ENCODE measurements around the gene PIAS2. TPM values are rescaled to one million over a fixed set of nuclear protein-coding genes. Genes with fewer than 3 reads are reported as not detected.

The PIAS2 gene
- total RNA-seq, 4 donors from 2014 or later, result 18.1 to 26.9 (median 25.4) TPM

DNA sequence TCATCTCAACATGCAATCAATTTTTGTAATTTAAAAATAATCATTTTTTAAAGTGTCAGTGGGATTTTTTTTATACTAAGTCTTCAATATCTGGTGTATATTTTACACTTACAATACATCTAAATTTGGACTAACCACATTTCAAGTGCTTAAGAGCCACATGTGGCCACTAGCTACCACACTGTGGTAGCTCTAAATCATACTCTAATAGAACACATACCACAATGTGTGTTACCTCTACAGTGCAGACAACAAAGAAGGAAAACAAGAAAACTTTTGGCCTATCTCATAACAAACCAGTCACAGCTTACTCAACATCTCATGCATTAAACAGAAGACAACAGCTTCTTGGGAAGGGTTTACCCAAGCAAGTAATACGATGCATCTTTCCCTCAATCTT lies 24.5 kb downstream of the PIAS2 start:
- 90% methylated on average over 1 of the region's 1 CpG for WGBS
- intact Hi-C loops (cut with DNase I), result no loop called here
- Histone ChIP-seq H3K27me3 (no peaks in the 10 kb centered on the region), H3K4me3 (no peak overlapping the region), H3K4me1 (peaks cover 0 to 4% (median 0%) of the 10 kb centered on the region in 4 donors), H3K27ac (replicated peaks in 1 of 4) (no peak overlapping the region), H3K36me3 (peaks cover 0 to 24% (median 17%) of the 10 kb centered on the region in 4 donors), H3K9me3 (peaks cover 0 to 15% (median 12%) of the 10 kb centered on the region in 4 donors)
- TF ChIP-seq CTCF (IDR thresholded peaks at IDR 0.05), result no peak
- no peak for TF ChIP-seq POLR2A (IDR thresholded peaks at IDR 0.05; ENCODE audit: low read depth)
- TF ChIP-seq EP300 (IDR thresholded peaks at IDR 0.05), result no peak
- TF ChIP-seq POLR2AphosphoS5 (IDR thresholded peaks at IDR 0.05), result no peak
- no peak for DNase-seq (ENCODE audit: extremely low spot score)

GRCh38 chr18:46891742-46892214 lies 25.5 kb downstream of the PIAS2 start:
- Histone ChIP-seq H3K9me3 (peaks cover 0 to 16% (median 13%) of the 10 kb centered on the region in 4 donors), H3K4me3 (no peak overlapping the region), H3K27me3 (no peaks in the 10 kb centered on the region), H3K27ac (replicated peaks in 1 of 4) (no peak overlapping the region), H3K36me3 (peaks cover 0 to 24% (median 17%) of the 10 kb centered on the region in 4 donors), H3K4me1 (peaks cover 0 to 4% (median 0%) of the 10 kb centered on the region in 4 donors)
- DNase-seq (ENCODE audit: extremely low spot score), result no peak
- intact Hi-C loops (cut with DNase I), result no loop called here
- TF ChIP-seq CTCF (IDR thresholded peaks at IDR 0.05) (no peak), POLR2A (IDR thresholded peaks at IDR 0.05; ENCODE audit: low read depth) (no peak), EP300 (IDR thresholded peaks at IDR 0.05) (no peak), POLR2AphosphoS5 (IDR thresholded peaks at IDR 0.05) (no peak)
- 83% methylated on average over 3 of the region's 3 CpGs for WGBS

DNA sequence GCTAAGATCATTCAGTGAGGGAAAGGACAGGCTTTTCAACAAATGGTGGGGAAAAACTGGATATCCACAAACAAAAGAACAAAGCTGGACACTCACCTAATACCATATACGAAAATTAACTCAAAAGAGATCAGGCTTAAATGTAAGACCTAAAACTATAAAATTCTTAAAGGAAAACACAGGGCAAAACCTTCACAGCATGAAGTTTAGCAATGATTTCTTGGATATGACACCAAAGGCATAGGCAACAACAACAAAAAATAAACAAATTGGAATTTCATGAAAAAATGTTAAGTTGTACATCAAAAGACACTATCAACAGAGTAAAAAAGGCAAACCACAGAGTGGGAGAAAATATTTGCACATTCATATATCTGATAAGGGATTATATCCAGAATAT lies 28.3 kb downstream of the PIAS2 start:
- peaks cover 0 to 24% (median 17%) of the 10 kb centered on the region in 4 donors for H3K36me3 ChIP-seq
- intact Hi-C loops (cut with DNase I), result no loop called here
- no peak overlapping the region for H3K4me3 ChIP-seq
- H3K9me3 ChIP-seq, result peaks cover 0 to 16% (median 13%) of the 10 kb centered on the region in 4 donors
- no peak for TF ChIP-seq CTCF (IDR thresholded peaks at IDR 0.05)
- DNase-seq (ENCODE audit: extremely low spot score), result no peak
- H3K27me3 ChIP-seq, result no peaks in the 10 kb centered on the region
- WGBS, result 97% methylated on average over 1 of the region's 1 CpG
- no peak overlapping the region for H3K27ac ChIP-seq (replicated peaks in 1 of 4)
- peaks cover 0 to 4% (median 0%) of the 10 kb centered on the region in 4 donors for H3K4me1 ChIP-seq

DNA sequence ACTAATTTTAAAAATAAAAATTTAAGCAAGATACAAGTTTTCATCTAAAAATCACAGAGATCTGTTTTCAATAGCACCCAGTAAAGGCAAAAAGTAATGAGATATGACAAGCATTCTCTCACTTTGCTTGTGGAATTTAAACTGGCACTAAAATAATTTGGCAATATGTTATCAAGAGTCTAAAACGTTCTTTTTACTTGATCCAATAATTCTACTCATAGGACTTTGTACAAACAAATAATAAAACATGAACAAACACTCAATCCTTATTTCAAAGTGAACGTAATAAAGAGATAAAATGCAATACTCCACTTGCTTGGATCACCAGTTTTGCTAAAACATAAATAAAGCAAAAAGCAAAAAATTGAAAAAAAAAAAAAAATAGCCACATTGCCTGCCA lies 30.4 kb downstream of the PIAS2 start:
- Histone ChIP-seq H3K36me3 (peaks cover 0 to 24% (median 17%) of the 10 kb centered on the region in 4 donors), H3K9me3 (peaks cover 0 to 16% (median 13%) of the 10 kb centered on the region in 4 donors), H3K27ac (replicated peaks in 1 of 4) (no peak overlapping the region), H3K27me3 (no peaks in the 10 kb centered on the region), H3K4me1 (no peaks in the 10 kb centered on the region), H3K4me3 (no peak overlapping the region)
- 74% methylated on average over 2 of the region's 2 CpGs for WGBS
- intact Hi-C loops (cut with DNase I), result no loop called here
- no peak for TF ChIP-seq POLR2AphosphoS5 (IDR thresholded peaks at IDR 0.05)
- no peak for TF ChIP-seq POLR2A (IDR thresholded peaks at IDR 0.05; ENCODE audit: low read depth)
- TF ChIP-seq EP300 (IDR thresholded peaks at IDR 0.05), result no peak
- no peak for TF ChIP-seq CTCF (IDR thresholded peaks at IDR 0.05)
- no peak for DNase-seq (ENCODE audit: extremely low spot score)

DNA sequence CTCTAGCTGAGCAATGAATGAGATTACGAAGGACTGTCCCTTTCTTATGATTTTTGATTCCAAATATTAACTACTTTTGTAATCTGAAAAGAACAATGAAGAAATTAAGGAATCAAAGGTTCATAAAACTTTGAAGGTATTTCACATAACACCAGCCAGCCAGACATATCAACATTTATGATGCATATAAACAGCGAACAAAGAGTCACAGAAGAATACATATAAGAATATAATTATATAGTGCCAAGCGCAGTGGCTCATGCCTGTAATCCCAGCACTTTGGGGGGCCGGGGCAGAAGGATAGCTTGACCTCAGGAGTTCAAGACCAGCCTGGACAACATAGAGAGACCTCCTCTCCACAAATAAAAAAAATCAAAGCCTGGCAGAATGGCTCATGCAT lies 34.1 kb downstream of the PIAS2 start:
- H3K4me1 ChIP-seq, result no peaks in the 10 kb centered on the region
- 89% methylated on average over 4 of the region's 4 CpGs for WGBS
- TF ChIP-seq POLR2A (IDR thresholded peaks at IDR 0.05; ENCODE audit: low read depth) (no peak), EP300 (IDR thresholded peaks at IDR 0.05) (no peak), CTCF (IDR thresholded peaks at IDR 0.05) (no peak), POLR2AphosphoS5 (IDR thresholded peaks at IDR 0.05) (no peak)
- H3K9me3 ChIP-seq, result peaks cover 0 to 5% (median 2%) of the 10 kb centered on the region in 4 donors
- DNase-seq (ENCODE audit: extremely low spot score), result no peak
- no peak overlapping the region for H3K4me3 ChIP-seq
- H3K36me3 ChIP-seq, result peaks cover 0 to under 1% (median 0%) of the 10 kb centered on the region in 4 donors
- intact Hi-C loops (cut with DNase I), result no loop called here
- H3K27ac ChIP-seq (replicated peaks in 1 of 4), result no peak overlapping the region
- no peaks in the 10 kb centered on the region for H3K27me3 ChIP-seq
